ENCODE data around the gene LIN37. TPM values are rescaled to one million over a fixed set of nuclear protein-coding genes. Genes with fewer than 3 reads are reported as not detected.

The LIN37 gene
- total and polyA plus RNA-seq, 2 of the 13 experiments (the other 11 are each of a cell fraction or from before 2014, with no cell fraction given), result 6.3 to 8.7 TPM

GRCh38 chr19:35784503-35785338, 36.3 kb downstream of the LIN37 start:
- no peak overlapping the region for H3K9ac ChIP-seq (ENCODE audit: insufficient read depth, low read depth, low read length)
- no peak overlapping the region for H2AFZ ChIP-seq (ENCODE audit: low read length)
- BruUV-seq (replicated peaks), result no TSS peak
- intact Hi-C loops (cut with micrococcal nuclease; ENCODE audit: unreplicated experiment) (no loop called here), in situ Hi-C loops (cut with HindIII; ENCODE audit: extremely low pct_ligation_motif_present, low pct_unique_long_range_greater_than_20kb) (no loop called here)
- no peak overlapping the region for H3K4me2 ChIP-seq (ENCODE audit: low read depth, low read length)
- no peak for ATAC-seq
- no peak overlapping the region for H3K4me3 ChIP-seq (replicated peaks in 1 of 3; ENCODE audit: insufficient read depth in 1 of 3, low read depth in 2 of 3, low read length in 3 of 3)
- no peaks in the 10 kb centered on the region for H3K9me3 ChIP-seq (ENCODE audit: low read length)
- TF ChIP-seq BCL6 (CRISPR knock-in tag; IDR thresholded peaks at IDR 0.05) (no peak), FOXO4 (CRISPR knock-in tag; conservative IDR thresholded peaks at IDR 0.05) (no peak), PHB2 (IDR thresholded peaks at IDR 0.05; ENCODE audit: partially characterized antibody) (no peak), AGO1 (IDR thresholded peaks at IDR 0.05; ENCODE audit: low read depth, low read length, poor library complexity, severe bottlenecking) (no peak), ZNF746 (CRISPR knock-in tag; IDR thresholded peaks at IDR 0.05) (no peak), ATM (IDR thresholded peaks at IDR 0.05; ENCODE audit: borderline replicate concordance) (no peak), KDM6A (CRISPR knock-in tag; IDR thresholded peaks at IDR 0.05; ENCODE audit: low read depth) (no peak), DNMT1 (CRISPR knock-in tag; IDR thresholded peaks at IDR 0.05) (no peak), SKI (IDR thresholded peaks at IDR 0.05; ENCODE audit: partially characterized antibody) (no peak), SYNCRIP (IDR thresholded peaks at IDR 0.05; ENCODE audit: insufficient read depth, low read depth, low read length) (no peak), ZNF570 (CRISPR knock-in tag; IDR thresholded peaks at IDR 0.05; ENCODE audit: borderline replicate concordance) (no peak), MBD4 (IDR thresholded peaks at IDR 0.05; ENCODE audit: borderline replicate concordance, low read length) (no peak)
- no peaks in the 10 kb centered on the region for H4K20me1 ChIP-seq (ENCODE audit: insufficient read depth, low read length)
- no peak overlapping the region for H3K27ac ChIP-seq (ENCODE audit: extremely low read length, insufficient read depth, low read length)
- WGBS (ENCODE audit: low lambda C conversion rate), result 92% methylated on average over 26 of the region's 45 CpGs
- no peaks in the 10 kb centered on the region for H3K27me3 ChIP-seq (ENCODE audit: control insufficient read depth in 1 of 2, insufficient read depth in 2 of 2, low read length in 2 of 2)
- CTCF ChIA-PET (ENCODE audit: low intra/inter-chr PET ratio, low total read pairs), result no interaction called here
- H3K79me2 ChIP-seq (ENCODE audit: insufficient read depth, low read length), result no peaks in the 10 kb centered on the region
- peaks cover 28% of the 10 kb centered on the region for H3K4me1 ChIP-seq (ENCODE audit: insufficient read depth, low read length)
- POLR2A ChIA-PET, result no interaction called here
- H3K36me3 ChIP-seq (replicated peaks in 1 of 2; ENCODE audit: control insufficient read depth in 1 of 2, insufficient read depth in 2 of 2, low read length in 2 of 2), result peaks cover 0 to 2% of the 10 kb centered on the region in 2 experiments; a peak in 2 of 5 replicates
- no peak for FAIRE-seq
- no peak for DNase-seq (ENCODE audit: low spot score)
